Suprapubic skin (tissue), 4 donors: ENCODE data around the gene NAXD. TPM values are rescaled to one million over a fixed set of nuclear protein-coding genes. Genes with fewer than 3 reads are reported as not detected.
"Not testable (repeated sequence)": the region's sequence is repeated elsewhere in the genome, so short reads cannot be mapped to it uniquely, and the experiment has no call there.

Experiments used
- DNase-seq, 2 donors: peaks; one replicate each; pipeline ENCODE4 v3.0.0-alpha.2; 2019; ENCODE audit warnings: low spot score in 2 of 2
- H3K27ac ChIP-seq: fragments of 200-600 bp; sonication (generic); one replicate; pipeline ENCODE4 v1.5.1; 2019
- H3K27me3 ChIP-seq: fragments of 200-600 bp; sonication (generic); one replicate; pipeline ENCODE4 v1.5.1; 2019
- H3K36me3 ChIP-seq: fragments of 200-600 bp; sonication (generic); one replicate; pipeline ENCODE4 v1.5.1; 2019
- H3K4me1 ChIP-seq: fragments of 200-600 bp; sonication (generic); one replicate; pipeline ENCODE4 v1.5.1; 2019
- H3K4me3 ChIP-seq: fragments of 200-600 bp; sonication (generic); one replicate; pipeline ENCODE4 v1.5.1; 2019; ENCODE audit warnings: mild to moderate bottlenecking
- H3K9me3 ChIP-seq: fragments of 200-600 bp; sonication (generic); one replicate; pipeline ENCODE4 v1.5.1; 2019
- EP300 ChIP-seq: sonication (generic); formaldehyde crosslinking; IDR thresholded peaks from one replicate; pipeline ENCODE4 v1.6.1; 2017; ENCODE audit warnings: antibody characterized with exemption
- POLR2A ChIP-seq, 2 donors: fragments of 450-650 bp; IDR thresholded peaks; one replicate each; pipeline ENCODE4 v1.6.1; 2017; ENCODE audit warnings: antibody characterized with exemption in 2 of 2, mild to moderate bottlenecking in 2 of 2, moderate library complexity in 2 of 2
- POLR2AphosphoS5 ChIP-seq, 3 donors: sonication (generic); formaldehyde crosslinking; IDR thresholded peaks; one replicate each; pipeline ENCODE4 v1.6.1; 2017; ENCODE audit warnings: antibody characterized with exemption in 3 of 3
- WGBS: methylation state at CpG from one replicate; pipeline ENCODE4 v1.1.5; 2018; 5-methylcytosine and 5-hydroxymethylcytosine counted together
- total RNA-seq, 4 donors: library from RNA; depleted of rRNA; stranded (reverse); fragments of >200 nt; gene quantifications; one replicate each; pipeline ENCODE4 v1.1.0, GENCODE V29; 2016
- TF ChIP-seq, protein P1 (sequence below), 2 donors: fragments of 200-600 bp in 1 of 2; fragments of 450-650 bp in 1 of 2; sonication (generic) in 1 of 2; IDR thresholded peaks; one replicate each; pipeline ENCODE4 v1.5.1; 2016 to 2019; ENCODE audit warnings: antibody characterized with exemption in 2 of 2, mild to moderate bottlenecking in 1 of 2, moderate library complexity in 1 of 2

Gene NAXD
- 10 to 100 TPM; 26.4 to 38.3 (median 32.4) TPM for total RNA-seq

- H3K36me3 ChIP-seq: no peaks in the 10 kb centered on the region
- peak; percentile 93 to 95 for DNase-seq
- H3K27me3 ChIP-seq: no peaks in the 10 kb centered on the region
- TF ChIP-seq, protein P1, sequence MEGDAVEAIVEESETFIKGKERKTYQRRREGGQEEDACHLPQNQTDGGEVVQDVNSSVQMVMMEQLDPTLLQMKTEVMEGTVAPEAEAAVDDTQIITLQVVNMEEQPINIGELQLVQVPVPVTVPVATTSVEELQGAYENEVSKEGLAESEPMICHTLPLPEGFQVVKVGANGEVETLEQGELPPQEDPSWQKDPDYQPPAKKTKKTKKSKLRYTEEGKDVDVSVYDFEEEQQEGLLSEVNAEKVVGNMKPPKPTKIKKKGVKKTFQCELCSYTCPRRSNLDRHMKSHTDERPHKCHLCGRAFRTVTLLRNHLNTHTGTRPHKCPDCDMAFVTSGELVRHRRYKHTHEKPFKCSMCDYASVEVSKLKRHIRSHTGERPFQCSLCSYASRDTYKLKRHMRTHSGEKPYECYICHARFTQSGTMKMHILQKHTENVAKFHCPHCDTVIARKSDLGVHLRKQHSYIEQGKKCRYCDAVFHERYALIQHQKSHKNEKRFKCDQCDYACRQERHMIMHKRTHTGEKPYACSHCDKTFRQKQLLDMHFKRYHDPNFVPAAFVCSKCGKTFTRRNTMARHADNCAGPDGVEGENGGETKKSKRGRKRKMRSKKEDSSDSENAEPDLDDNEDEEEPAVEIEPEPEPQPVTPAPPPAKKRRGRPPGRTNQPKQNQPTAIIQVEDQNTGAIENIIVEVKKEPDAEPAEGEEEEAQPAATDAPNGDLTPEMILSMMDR (IDR thresholded peaks at IDR 0.05): no peak
- TF ChIP-seq POLR2AphosphoS5 (IDR thresholded peaks at IDR 0.05) (peak in 2 of 3 donors; percentile 35 to 60), EP300 (no peak), POLR2A (IDR thresholded peaks at IDR 0.05) (peak in 1 of 2 donors; percentile 51)
- peak within 1 kb of the TSS; percentile 92 for H3K27ac ChIP-seq
- WGBS: 4% methylated on average over 20 of the region's 95 CpGs
- H3K4me1 ChIP-seq: peaks cover 28% of the 10 kb centered on the region
- peak within 1 kb of the TSS; percentile 98 for H3K4me3 ChIP-seq
- H3K9me3 ChIP-seq: no peaks in the 10 kb centered on the region
These were observed at the start of gene NAXD for GRCh38 chr13:110615322-110616102. Gene NAXD, plus strand, starts transcription at chr13:110615545. Its CDS starts 57 bp downstream, at chr13:110615602.

DNA sequence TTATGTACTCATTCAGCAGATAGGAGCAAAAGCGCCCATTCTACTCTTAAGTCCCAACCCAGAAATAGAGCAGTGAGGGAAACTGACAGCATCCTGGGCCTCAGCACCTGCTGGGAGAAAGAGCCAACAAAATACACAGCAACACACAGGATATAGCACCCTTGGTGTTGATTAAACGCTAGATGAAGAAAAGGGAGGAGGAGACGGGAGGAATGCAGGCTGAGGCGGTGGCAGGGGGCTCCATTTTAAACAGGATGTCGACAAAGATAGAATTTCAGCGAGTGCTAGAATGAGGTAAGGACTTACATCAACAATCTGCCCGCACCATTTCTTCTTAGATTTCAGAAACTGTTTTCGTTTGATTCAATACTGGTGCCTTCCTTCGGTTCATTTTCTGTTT, 49.2 kb upstream of the NAXD start:
- H3K36me3 ChIP-seq: no peaks in the 10 kb centered on the region
- H3K27ac ChIP-seq: no peak overlapping the region
- no peak for TF ChIP-seq EP300
- no peak for TF ChIP-seq POLR2A (IDR thresholded peaks at IDR 0.05)
- TF ChIP-seq POLR2AphosphoS5 (IDR thresholded peaks at IDR 0.05): no peak
- TF ChIP-seq, protein P1 (IDR thresholded peaks at IDR 0.05): no peak
- H3K4me1 ChIP-seq: peaks cover 8% of the 10 kb centered on the region
- peaks cover 3% of the 10 kb centered on the region for H3K27me3 ChIP-seq
- H3K9me3 ChIP-seq: no peaks in the 10 kb centered on the region
- 90% methylated on average over 9 of the region's 9 CpGs for WGBS
- H3K4me3 ChIP-seq: no peak overlapping the region
- DNase-seq: no peak

- H3K4me3 ChIP-seq: no peak overlapping the region
- 91% methylated on average over 3 of the region's 3 CpGs for WGBS
- no peak overlapping the region for H3K27ac ChIP-seq
- H3K36me3 ChIP-seq: no peaks in the 10 kb centered on the region
- H3K9me3 ChIP-seq: no peaks in the 10 kb centered on the region
- H3K27me3 ChIP-seq: peaks cover 9% of the 10 kb centered on the region
- TF ChIP-seq POLR2A (IDR thresholded peaks at IDR 0.05) (no peak), POLR2AphosphoS5 (IDR thresholded peaks at IDR 0.05) (no peak), EP300 (no peak)
- TF ChIP-seq, protein P1 (IDR thresholded peaks at IDR 0.05): no peak
- H3K4me1 ChIP-seq: no peaks in the 10 kb centered on the region
- DNase-seq: no peak
These were observed 46.7 kb upstream of the NAXD start for GRCh38 chr13:110568612-110569011.

- WGBS: 76% methylated on average over 7 of the region's 7 CpGs
- not testable (repeated sequence) for H3K27ac ChIP-seq, H3K27me3 ChIP-seq, H3K9me3 ChIP-seq, H3K36me3 ChIP-seq, H3K4me1 ChIP-seq, DNase-seq, H3K4me3 ChIP-seq
These were observed 45.4 kb upstream of the NAXD start for GRCh38 chr13:110569962-110570361.

GRCh38 chr13:110570886-110571285, 44.5 kb upstream of the NAXD start:
- 82% methylated on average over 10 of the region's 10 CpGs for WGBS
- Histone ChIP-seq H3K4me3 (no peak overlapping the region), H3K27me3 (peaks cover 12% of the 10 kb centered on the region), H3K9me3 (no peaks in the 10 kb centered on the region), H3K27ac (no peak overlapping the region), H3K4me1 (no peaks in the 10 kb centered on the region), H3K36me3 (no peaks in the 10 kb centered on the region)
- DNase-seq: no peak
- TF ChIP-seq POLR2AphosphoS5 (IDR thresholded peaks at IDR 0.05) (no peak), EP300 (no peak), POLR2A (IDR thresholded peaks at IDR 0.05) (no peak)
- TF ChIP-seq, protein P1 (IDR thresholded peaks at IDR 0.05): no peak
